SKM-1 treated with dmso at 0.1 percent for 144 hours (cell line): ENCODE data around the gene CDYL.

Experiments
- DNase-seq: peaks from one replicate; lab custom pipeline; 2025; ENCODE audit not compliant: unreplicated experiment; lab: John Stamatoyannopoulos, UW

Gene CDYL

GRCh38 chr6:4930025-4930691, 154.0 kb downstream of the CDYL start:
- DNase-seq = no peak

DNA sequence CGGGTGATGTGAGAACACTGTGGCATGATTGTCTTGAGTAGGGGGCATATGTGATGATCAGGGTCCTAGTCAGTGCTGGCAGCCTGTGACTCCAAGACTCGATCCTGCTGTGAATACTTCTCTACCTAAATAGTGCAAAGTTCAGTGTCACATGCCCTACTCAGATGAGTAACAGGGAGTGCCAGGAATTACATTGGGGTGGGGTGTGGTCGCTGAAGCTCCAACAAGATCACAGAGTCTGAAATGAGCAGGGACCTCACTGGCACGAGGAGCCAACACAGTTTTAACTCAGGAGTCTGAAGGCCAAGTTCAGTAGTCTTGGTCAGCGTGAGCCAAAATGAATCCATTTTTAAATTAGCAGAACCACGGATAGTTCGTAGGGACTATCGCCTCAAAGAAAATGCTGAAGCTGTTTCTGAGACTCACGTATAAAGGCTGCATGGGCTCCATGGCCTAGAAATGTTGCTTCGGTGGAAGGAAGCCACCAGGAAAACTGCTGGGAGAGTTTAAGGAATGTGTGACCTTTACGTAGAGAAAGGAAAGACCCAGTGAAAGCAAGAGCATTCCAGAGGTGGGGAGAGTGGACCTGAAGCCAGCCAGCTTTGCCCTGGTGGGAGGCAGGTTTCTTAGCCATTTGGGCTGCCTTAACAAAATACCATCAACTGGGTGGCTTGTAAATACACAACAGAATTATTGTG, 155.5 kb downstream of the CDYL start:
- no peak for DNase-seq

- DNase-seq = no peak
Observed at GRCh38 chr6:4932228-4932903, 156.2 kb downstream of the CDYL start.

DNA sequence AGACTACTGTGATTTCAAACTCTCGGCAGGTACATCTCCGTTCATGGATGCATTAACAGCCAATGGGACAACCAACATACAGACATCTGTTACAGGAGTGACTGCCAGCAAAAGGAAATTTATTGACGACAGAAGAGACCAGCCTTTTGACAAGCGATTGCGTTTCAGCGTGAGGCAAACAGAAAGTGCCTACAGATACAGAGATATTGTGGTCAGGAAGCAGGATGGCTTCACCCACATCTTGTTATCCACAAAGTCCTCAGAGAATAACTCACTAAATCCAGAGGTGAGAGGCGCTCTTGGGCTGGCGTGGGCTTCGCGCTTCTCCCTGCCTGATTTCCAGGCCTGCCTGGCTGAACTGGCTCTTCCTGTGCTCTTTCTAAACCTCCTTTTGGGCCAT, 159.3 kb downstream of the CDYL start:
- DNase-seq = no peak

DNA sequence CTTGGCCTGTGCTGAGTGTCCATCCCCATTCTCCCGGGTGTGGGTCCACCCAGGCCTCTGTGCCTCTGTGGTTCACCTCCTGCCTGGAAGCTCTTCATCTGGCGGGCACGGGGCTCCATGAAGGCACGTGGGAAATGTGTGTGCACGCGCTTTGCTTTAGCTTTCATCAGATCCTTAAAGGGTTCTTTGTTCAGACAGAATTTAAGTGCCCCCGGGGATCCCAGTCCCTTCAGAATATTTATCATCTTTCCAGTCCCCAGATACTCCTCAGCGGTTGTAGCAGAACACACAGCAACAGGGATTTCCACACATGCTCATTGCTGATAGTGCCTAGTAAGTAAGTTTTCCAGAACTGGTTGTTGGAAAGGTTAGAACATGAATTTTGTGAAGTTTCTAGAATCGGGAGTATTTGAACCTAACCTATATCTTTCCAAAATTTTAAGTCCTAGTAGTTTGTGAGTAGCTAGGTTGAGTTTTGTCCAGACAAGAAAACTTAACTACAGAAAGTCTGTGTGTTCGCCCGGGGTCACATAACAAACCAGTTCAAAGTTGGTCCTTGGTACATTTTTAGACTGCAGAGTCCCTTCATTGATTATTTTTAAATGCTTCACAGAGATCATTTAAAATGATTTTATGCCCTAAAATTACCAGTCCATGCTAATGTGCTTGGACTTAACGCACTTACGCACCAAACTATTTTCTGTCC, 159.9 kb downstream of the CDYL start:
- no peak for DNase-seq

DNA sequence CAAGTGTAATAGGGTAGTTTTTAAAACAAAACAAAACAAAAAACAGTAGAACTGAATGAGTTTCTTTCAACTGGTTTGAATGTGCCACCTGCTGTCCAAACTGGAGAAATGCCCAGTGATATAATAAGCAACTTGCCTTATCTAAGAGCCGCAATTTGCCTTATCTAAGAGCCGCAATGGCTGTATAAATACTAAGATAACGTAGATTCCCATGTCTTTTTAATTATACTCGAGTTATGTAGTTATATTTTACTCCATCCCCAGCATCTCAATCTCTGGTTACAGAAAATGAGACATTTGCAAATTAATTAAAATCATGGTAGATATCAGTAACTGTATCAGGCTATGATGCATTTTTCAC, 160.5 kb downstream of the CDYL start:
- DNase-seq = no peak

- no peak for DNase-seq
Observed at GRCh38 chr6:4937414-4937813, 161.2 kb downstream of the CDYL start.

DNA sequence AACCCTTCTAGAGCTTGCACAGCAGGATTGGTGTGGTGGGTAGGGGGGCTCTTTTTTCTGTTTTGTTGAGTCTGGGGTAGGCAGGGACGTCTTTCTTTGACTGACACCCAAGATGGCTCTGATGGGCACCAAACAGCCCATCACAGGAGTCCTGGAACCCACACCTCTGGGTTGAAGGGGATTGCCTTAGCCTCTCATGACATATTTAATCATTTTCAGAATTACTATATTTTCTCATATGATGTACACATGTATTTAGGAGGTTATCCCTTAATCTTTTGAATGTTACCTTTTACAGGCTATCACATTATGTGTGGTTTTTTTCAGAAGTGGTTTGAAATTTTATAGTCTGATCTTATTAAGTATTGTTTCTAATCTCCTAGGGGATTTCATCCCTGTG, 163.0 kb downstream of the CDYL start:
- no peak for DNase-seq

DNA sequence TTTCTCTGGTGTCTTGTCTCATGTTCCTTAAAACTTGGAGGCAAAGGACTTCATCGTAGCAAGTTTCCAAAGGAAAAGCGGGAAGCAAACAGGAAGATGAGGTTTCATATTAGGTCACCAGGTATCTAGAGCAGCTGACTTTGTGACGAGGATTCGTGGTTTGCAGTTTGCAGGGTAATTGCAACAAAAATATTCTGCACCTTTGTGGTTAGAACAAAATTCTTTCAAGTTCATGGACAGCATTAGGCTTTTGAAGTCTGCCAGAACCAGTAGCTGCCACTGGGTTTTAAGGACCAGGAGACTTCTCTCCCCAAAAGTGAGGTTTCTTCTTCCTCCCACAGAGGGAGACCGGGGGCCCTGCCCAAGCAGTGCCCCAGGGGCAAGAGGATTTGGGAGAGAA, 164.2 kb downstream of the CDYL start:
- no peak for DNase-seq

DNA sequence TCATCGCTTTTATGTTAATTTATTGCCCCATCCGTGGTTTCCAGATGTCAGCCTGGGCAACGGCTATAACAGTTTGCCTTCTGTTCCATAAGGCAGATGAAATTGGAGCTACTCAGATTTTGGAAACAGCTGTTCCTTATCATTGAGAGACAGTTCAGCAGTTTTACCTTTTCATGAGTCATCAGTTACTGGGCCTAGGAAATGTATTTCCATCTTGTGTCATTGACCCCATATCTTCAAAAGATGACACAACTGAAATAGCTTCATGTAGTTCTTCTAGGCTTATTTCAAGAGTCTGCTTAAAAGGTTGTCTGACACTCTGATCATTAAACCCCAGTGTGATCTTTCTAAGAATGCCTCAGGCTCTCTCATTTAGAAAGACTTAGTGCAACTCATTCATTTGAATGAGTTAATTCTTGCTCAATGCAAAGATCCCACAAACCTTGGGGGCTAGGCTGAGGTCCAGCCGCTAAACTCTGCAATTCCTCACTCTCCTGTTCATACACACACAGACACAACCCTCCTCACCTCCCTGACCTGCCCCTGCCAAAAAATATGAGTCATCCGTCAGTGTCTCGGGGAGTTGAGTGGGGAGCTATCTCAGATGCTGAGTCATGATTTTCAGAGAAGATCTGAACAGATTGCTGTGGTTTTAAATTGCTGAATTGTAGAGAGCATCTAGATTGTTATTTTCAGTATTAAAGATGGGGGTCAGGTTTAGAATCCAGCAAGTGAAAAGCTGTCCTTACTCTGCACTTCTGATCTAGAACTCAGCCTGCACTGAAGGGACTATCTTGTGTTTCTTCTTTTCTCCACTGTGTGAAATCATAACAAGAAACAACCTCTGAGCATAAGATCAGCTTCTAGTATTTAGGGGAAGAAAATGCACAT, 165.8 kb downstream of the CDYL start:
- no peak for DNase-seq

- no peak for DNase-seq
Observed at GRCh38 chr6:4942673-4943009, 166.4 kb downstream of the CDYL start.

DNA sequence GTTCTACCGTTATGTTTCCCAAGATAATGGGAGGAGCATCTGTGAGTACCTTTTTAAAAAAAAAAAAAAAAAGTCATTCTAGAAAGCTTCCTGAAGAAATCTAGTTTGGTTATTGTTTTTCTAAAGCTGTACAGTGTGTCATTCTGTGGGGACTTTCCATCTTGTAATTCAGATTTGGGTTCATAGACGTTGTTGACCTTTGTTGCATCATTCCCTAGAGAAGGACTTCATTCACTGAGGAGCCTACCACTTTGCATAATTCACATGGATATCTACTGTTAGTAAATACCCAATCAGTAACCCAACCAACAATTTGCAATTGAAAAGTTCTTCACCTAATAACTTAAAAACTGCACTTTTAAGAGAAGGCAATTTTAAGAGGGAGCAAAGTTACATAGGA, 167.5 kb downstream of the CDYL start:
- DNase-seq = no peak

- no peak for DNase-seq
Observed at GRCh38 chr6:4944325-4944724, 168.1 kb downstream of the CDYL start.

- DNase-seq = no peak
Observed at GRCh38 chr6:4946521-4946920, 170.3 kb downstream of the CDYL start.

GRCh38 chr6:4947716-4948115, 171.5 kb downstream of the CDYL start:
- no peak for DNase-seq

DNA sequence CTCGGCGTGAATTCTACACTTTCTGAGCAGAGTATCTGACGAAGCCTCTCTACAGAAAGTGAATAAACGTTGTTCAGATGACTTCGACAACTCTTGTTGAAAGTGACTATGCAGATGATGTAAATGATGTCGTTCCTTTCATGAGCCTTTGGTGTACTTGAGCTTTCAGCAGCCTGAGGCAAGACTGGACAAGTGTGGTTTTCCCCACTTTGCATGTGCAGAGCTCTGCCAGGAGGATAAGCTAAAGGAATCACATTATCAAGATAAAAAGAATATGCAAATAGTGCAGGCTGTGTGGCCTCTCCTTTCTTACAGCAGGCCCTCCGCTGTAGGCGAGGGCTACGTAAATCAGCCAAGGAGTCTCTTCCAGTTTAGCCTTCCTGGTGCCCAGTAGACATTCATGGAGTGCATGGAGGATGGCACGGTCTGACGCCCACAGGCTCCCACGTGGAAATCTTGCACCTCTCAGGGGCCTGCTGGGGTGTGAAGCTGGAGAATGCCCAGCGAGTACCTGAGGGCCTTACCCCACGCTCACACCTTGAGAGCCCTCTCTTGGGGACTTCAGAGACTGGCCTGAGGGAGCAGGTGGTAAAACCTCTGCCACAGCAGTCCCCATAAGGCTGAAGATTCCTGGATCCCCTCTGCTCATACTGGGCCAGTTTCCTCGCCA, 172.7 kb downstream of the CDYL start:
- no peak for DNase-seq

- DNase-seq = no peak
Observed at GRCh38 chr6:4950076-4950475, 173.9 kb downstream of the CDYL start.

DNA sequence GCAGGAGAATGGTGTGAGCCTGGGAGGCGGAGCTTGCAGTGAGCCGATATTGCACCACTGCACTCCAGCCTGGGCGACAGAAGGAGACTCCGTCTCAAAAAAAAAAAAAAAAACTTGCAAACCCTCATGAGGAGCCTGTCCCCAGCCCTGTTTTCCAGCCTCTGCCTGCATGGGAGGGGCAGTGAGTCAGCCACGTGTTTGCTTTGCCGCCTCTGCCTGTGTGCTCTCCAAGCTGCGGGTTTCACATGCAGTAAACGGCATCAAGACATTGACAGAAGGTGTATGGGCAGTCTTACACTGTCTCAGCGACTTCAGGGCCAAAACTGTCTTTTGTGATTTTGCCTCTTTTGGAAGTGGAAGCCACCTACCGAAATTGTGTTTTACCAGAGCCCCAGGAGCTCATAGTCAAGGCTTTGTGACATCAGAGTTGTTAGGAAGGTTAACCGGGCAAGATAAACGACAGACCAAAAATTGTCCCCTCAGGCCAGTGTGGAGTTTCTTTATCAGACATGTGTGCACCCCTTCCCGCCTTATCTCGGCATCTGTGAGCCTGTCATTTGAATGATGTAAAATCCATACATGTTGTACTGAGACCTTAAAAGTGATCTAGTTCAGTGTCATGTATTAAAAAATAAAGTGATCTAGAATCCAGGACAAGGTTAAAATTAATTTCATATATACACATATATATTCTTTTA, 174.8 kb downstream of the CDYL start:
- no peak for DNase-seq

- DNase-seq = no peak
Observed at GRCh38 chr6:4953440-4953839, 177.2 kb downstream of the CDYL start.

GRCh38 chr6:4956625-4957024, 180.4 kb downstream of the CDYL start:
- DNase-seq = no peak
